Thoracic aorta (tissue), 2 donors: ENCODE data around the gene RPS26. TPM values are rescaled to one million over a fixed set of nuclear protein-coding genes. Genes with fewer than 3 reads are reported as not detected.

ENCODE experiments used
- ATAC-seq: fragments of 150-250 bp; one replicate; pipeline ENCODE4 v1.8.0; 2017; ENCODE audit warnings: low read depth; ENCODE audit not compliant: insufficient number of reproducible peaks, low FRiP score
- DNase-seq: peaks from one replicate; pipeline ENCODE4 v3.0.0-alpha.2; 2020; ENCODE audit warnings: low spot score
- H3K27ac ChIP-seq, 2 donors: fragments of 200-600 bp; sonication (generic); 1 replicate in 1 of 2; 2 replicates in 1 of 2; pipeline ENCODE4 v1.5.1; 2016; ENCODE audit warnings: mild to moderate bottlenecking in 2 of 2, moderate library complexity in 2 of 2
- H3K27me3 ChIP-seq: fragments of 200-600 bp; sonication (generic); replicated peaks from 2 replicates; pipeline ENCODE4 v1.6.0; 2016; ENCODE audit warnings: mild to moderate bottlenecking; ENCODE audit not compliant: insufficient read depth
- H3K36me3 ChIP-seq: fragments of 200-600 bp; sonication (generic); one replicate; pipeline ENCODE4 v1.5.1; 2016
- H3K4me1 ChIP-seq, 2 donors: fragments of 200-600 bp; sonication (generic); 1 replicate in 1 of 2; 2 replicates in 1 of 2; pipeline versions ENCODE4 v1.5.1 to v1.6.0; 2016; ENCODE audit warnings: low read depth in 2 of 2, mild to moderate bottlenecking in 1 of 2; ENCODE audit not compliant: control insufficient read depth in 1 of 2
- H3K4me3 ChIP-seq: fragments of 200-600 bp; sonication (generic); 2 replicates; pipeline ENCODE4 v1.5.1; 2016; ENCODE audit warnings: mild to moderate bottlenecking
- H3K9me3 ChIP-seq: fragments of 200-600 bp; sonication (generic); 2 replicates; pipeline ENCODE4 v1.5.1; 2016
- CTCF ChIP-seq: fragments of 200-600 bp; sonication (generic); IDR thresholded peaks from one replicate; pipeline ENCODE4 v1.5.1; 2019; ENCODE audit warnings: antibody characterized with exemption
- total RNA-seq, 2 donors: library from RNA; depleted of rRNA; stranded (reverse); fragments of >200 nt; gene quantifications; one replicate each; pipeline versions ENCODE4 v1.1.0 to v1.2.3, GENCODE V29; 2016

The RPS26 gene
- 1,000 to 10,000 TPM in 1 of 2 donors, 100 to 1,000 TPM in 1; 103 to 1,114 TPM for total RNA-seq

DNA sequence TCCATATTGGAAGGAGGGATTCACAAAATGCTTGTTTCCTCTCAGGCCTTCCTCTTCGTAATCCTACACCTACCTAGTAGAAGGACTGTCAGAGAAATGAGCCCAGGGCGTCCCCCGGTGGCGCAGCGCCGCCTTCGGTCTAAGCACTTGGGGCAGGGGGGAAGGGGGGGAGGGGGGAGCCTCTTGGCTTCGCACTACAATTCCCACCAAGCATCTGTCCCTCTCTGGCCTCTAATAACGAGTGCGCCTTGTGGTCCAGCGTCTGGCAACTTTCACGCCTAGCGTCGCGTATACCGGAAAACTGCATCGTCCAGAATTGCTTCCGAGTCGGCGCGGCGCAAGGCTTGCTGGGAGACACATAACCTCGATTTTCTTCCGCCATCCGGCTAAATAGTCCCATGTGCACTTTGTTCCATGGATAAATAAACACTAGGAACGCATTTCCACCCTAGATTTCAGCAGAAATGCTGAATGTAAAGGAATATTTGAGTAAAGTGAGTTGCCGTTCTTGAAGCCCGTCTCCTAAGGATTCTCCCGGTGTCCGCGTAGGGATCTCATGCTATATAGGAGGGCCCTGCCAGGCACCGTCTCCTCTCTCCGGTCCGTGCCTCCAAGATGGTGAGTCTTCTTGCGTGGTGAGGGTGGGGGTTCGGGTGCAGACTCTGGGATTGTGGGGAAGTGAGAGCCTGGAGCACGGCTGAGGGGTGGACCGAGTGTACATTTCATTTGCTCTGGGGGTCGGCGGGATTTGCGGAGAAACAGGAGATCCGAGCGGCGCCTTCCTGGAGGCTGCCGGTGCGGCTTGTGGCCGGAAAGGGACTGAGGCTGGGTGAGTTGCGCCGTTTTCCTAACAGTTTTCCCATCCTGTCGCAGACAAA is at the start of gene RPS26:
Gene RPS26, plus strand, starts transcription at position 367 of the 878 bp plus-strand sequence. Its CDS starts 249 bp downstream, at position 616.
- H3K4me3 ChIP-seq: peak within 1 kb of the TSS; percentile 82
- peak within 1 kb of the TSS; percentile 92 to 99 for H3K27ac ChIP-seq
- peak; percentile 93 for DNase-seq
- H3K9me3 ChIP-seq: no peaks in the 10 kb centered on the region
- H3K36me3 ChIP-seq: peaks cover 21% of the 10 kb centered on the region
- peaks cover 14 to 21% of the 10 kb centered on the region in 2 donors for H3K4me1 ChIP-seq
- H3K27me3 ChIP-seq: no peaks in the 10 kb centered on the region
- peak; percentile 29 for TF ChIP-seq CTCF
- ATAC-seq: peak; percentile 99

DNA sequence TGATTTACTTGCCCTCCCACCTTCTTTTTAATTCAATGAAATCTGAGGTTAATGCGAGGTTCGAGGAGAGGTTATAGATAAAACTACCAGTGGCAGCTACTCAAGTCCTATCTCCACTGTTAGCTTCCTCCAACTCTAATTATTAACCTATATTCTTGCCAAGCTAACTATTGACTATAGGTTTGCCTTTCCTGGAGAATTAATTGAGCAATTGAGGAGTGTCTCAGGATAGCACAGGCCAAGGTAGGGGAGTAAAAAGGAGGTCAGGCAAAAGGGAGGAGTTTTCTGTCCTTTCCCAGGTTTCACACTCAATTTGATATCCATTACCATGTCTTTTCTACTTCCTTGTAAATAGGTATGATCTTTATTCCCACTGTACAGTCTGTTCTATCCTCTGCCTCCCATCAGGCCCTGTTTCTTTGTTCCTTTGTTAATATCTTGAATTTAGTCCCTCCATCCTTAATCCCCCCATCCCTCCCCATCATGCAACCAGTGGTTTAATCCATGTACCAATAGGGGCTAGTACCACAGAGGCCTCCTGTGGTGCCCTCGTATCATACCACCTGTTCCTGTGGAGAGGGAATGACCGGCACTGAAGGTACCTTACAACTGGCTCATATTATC is 48.4 kb upstream of the RPS26 start:
- TF ChIP-seq CTCF: no peak
- H3K4me3 ChIP-seq: no peak overlapping the region
- DNase-seq: no peak
- ATAC-seq: no peak
- H3K4me1 ChIP-seq: peaks cover 0 to 9% of the 10 kb centered on the region in 2 donors
- H3K27me3 ChIP-seq: no peaks in the 10 kb centered on the region
- H3K9me3 ChIP-seq: no peaks in the 10 kb centered on the region
- peaks cover 52% of the 10 kb centered on the region for H3K36me3 ChIP-seq
- no peak overlapping the region for H3K27ac ChIP-seq

DNA sequence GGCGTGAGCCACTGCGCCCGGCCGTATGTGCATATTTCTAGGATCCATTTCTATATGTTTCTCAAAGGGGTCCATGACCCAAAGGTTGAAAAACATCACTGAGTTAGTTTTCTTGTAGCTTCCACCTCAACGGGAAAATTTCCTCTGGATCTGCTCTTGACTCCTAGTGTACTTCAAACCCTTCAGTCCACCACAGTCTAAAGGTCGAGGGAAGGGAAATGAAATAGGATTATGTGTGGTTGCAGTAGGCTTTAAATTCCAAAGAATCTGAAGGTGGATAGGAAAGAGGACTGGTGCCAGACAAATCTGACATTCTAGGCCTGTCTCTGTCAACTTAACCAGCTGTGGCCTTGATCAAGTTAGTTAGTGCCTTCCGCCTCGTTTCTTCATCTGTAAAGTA is 46.4 kb upstream of the RPS26 start:
- TF ChIP-seq CTCF: no peak
- no peaks in the 10 kb centered on the region for H3K27me3 ChIP-seq
- no peak overlapping the region for H3K4me3 ChIP-seq
- ATAC-seq: no peak
- no peak for DNase-seq
- H3K36me3 ChIP-seq: peaks cover 37% of the 10 kb centered on the region
- H3K27ac ChIP-seq: no peak overlapping the region
- H3K4me1 ChIP-seq: peaks cover 0 to 11% of the 10 kb centered on the region in 2 donors
- H3K9me3 ChIP-seq: no peaks in the 10 kb centered on the region

- Histone ChIP-seq H3K27ac (peak overlapping the region; percentile 48 to 62), H3K36me3 (peaks cover 28% of the 10 kb centered on the region), H3K27me3 (no peaks in the 10 kb centered on the region), H3K4me1 (peaks cover 0 to 11% of the 10 kb centered on the region in 2 donors), H3K4me3 (peak overlapping the region; percentile 77), H3K9me3 (no peaks in the 10 kb centered on the region)
- TF ChIP-seq CTCF: peak; percentile 83
- peak; percentile 25 for DNase-seq
- no peak for ATAC-seq
These were observed 45.5 kb upstream of the RPS26 start for GRCh38 chr12:55996201-55996714.
